Activated T-cell treated with anti-CD3 and anti-CD28 coated beads, Interleukin-2, amount 50 U/mL, for 48 hours (primary cell): ENCODE measurements around the gene HS3ST5.

Experiments used
- DNase-seq, 2 experiments: peaks; one replicate each; pipeline ENCODE4 v3.0.0-alpha.2; 2020

HS3ST5 gene

GRCh38 chr6:114144887-114145851 lies 197.7 kb downstream of the HS3ST5 start:
- no peak for DNase-seq

- no peak for DNase-seq
Measured at GRCh38 chr6:114142258-114142657, 200.6 kb downstream of the HS3ST5 start.

GRCh38 chr6:114140416-114140815 lies 202.4 kb downstream of the HS3ST5 start:
- DNase-seq: no peak

GRCh38 chr6:114138577-114139248 lies 204.1 kb downstream of the HS3ST5 start:
- no peak for DNase-seq

- DNase-seq: no peak
Measured at GRCh38 chr6:114135363-114135971, 207.4 kb downstream of the HS3ST5 start.

- no peak for DNase-seq
Measured at GRCh38 chr6:114133816-114134215, 209.0 kb downstream of the HS3ST5 start.

- no peak for DNase-seq
Measured at GRCh38 chr6:114131945-114132344, 210.9 kb downstream of the HS3ST5 start.

GRCh38 chr6:114125576-114125975 lies 217.2 kb downstream of the HS3ST5 start:
- DNase-seq: no peak

GRCh38 chr6:114121913-114122662 lies 220.7 kb downstream of the HS3ST5 start:
- no peak for DNase-seq

GRCh38 chr6:114119056-114119455 lies 223.8 kb downstream of the HS3ST5 start:
- no peak for DNase-seq

- no peak for DNase-seq
Measured at GRCh38 chr6:114115652-114116051, 227.2 kb downstream of the HS3ST5 start.

- peak; percentile 43 to 47 for DNase-seq
Measured at GRCh38 chr6:114108119-114109002, 234.5 kb downstream of the HS3ST5 start.

- no peak for DNase-seq
Measured at GRCh38 chr6:114106020-114106419, 236.8 kb downstream of the HS3ST5 start.

- no peak for DNase-seq
Measured at GRCh38 chr6:114101255-114101654, 241.6 kb downstream of the HS3ST5 start.

GRCh38 chr6:114100215-114100994 lies 242.4 kb downstream of the HS3ST5 start:
- DNase-seq: no peak

GRCh38 chr6:114096561-114097172 lies 246.2 kb downstream of the HS3ST5 start:
- no peak for DNase-seq

- DNase-seq: no peak
Measured at GRCh38 chr6:114092943-114093342, 249.9 kb downstream of the HS3ST5 start.

GRCh38 chr6:114090626-114091025 lies 252.2 kb downstream of the HS3ST5 start:
- DNase-seq: no peak

GRCh38 chr6:114087496-114087895 lies 255.3 kb downstream of the HS3ST5 start:
- no peak for DNase-seq

GRCh38 chr6:114085211-114085610 lies 257.6 kb downstream of the HS3ST5 start:
- DNase-seq: no peak
